GM06990 (cell line): ENCODE measurements around the gene AFF3.

Source experiments
- DNase-seq: peaks from one replicate; pipeline ENCODE4 v3.0.0-alpha.2; 2011; ENCODE audit not compliant: insufficient read length; ENCODE audit errors: extremely low read depth
- H3K27me3 ChIP-seq: replicated peaks from 2 replicates; pipeline ENCODE4 v1.6.0; 2011; ENCODE audit warnings: low read length; ENCODE audit not compliant: control insufficient read depth, insufficient read depth
- H3K36me3 ChIP-seq: 2 replicates; pipeline ENCODE4 v1.5.1; 2011; ENCODE audit warnings: low read length; ENCODE audit not compliant: control insufficient read depth, insufficient read depth
- H3K4me3 ChIP-seq: replicated peaks from 2 replicates; pipeline ENCODE4 v1.5.1; 2011; ENCODE audit warnings: low read depth, mild to moderate bottlenecking, control low read depth, low read length
- TF ChIP-seq, protein P1 (sequence below): IDR thresholded peaks from 2 replicates; pipeline ENCODE4 v1.5.1; 2011; ENCODE audit warnings: low read length, control low read depth, mild to moderate bottlenecking, inconsistent platforms; ENCODE audit not compliant: insufficient read depth, poor library complexity, severe bottlenecking

Gene AFF3

DNA sequence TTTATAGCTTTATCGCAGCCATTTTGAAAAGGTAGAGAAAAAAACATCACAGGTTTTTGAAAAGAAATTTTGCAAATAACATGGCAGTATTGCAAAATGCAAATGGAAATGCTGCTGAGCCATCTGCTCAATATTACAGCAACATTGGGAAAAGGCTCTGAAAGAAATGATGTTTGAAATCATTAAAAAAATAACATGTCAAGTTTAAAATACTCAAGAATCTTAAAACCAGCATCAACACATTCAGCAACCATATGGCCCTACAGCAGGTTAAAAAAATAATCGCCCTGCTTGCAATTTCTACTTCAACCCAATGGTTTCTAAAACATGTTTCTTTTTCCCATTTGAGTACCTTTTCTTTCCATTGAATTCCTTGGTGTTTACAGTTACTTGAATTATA lies 289.4 kb downstream of the AFF3 start:
- no peaks in the 10 kb centered on the region for H3K27me3 ChIP-seq
- H3K36me3 ChIP-seq: no peaks in the 10 kb centered on the region
- no peak overlapping the region for H3K4me3 ChIP-seq
- TF ChIP-seq, protein P1, sequence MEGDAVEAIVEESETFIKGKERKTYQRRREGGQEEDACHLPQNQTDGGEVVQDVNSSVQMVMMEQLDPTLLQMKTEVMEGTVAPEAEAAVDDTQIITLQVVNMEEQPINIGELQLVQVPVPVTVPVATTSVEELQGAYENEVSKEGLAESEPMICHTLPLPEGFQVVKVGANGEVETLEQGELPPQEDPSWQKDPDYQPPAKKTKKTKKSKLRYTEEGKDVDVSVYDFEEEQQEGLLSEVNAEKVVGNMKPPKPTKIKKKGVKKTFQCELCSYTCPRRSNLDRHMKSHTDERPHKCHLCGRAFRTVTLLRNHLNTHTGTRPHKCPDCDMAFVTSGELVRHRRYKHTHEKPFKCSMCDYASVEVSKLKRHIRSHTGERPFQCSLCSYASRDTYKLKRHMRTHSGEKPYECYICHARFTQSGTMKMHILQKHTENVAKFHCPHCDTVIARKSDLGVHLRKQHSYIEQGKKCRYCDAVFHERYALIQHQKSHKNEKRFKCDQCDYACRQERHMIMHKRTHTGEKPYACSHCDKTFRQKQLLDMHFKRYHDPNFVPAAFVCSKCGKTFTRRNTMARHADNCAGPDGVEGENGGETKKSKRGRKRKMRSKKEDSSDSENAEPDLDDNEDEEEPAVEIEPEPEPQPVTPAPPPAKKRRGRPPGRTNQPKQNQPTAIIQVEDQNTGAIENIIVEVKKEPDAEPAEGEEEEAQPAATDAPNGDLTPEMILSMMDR: no peak
- DNase-seq: no peak

DNA sequence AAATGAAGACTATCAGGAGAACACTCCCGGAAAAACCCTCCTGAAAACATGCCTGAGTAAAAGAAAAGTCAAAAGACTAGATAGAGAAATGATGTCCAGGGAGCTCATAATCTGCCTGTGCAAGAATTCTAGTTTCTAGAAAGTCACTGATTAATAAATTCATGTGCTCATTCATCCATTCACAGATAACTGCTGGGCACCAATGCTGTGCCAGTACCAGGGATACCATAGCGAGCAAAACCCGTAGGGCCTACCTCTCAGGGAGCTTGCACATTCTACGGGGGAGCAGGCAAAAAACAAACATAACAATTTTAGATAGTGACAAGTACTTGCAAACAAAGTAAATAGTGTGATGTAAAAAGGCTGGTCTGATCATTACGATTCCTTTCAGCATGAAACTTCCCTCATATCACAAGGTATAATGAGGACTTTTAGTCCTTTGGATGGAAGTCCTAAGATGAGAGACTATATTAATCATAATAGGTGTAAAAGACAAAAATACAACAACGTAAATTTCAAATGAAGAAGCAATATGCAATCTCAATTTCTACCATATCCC lies 289.9 kb downstream of the AFF3 start:
- no peak for DNase-seq
- TF ChIP-seq, protein P1: no peak
- H3K36me3 ChIP-seq: no peaks in the 10 kb centered on the region
- H3K27me3 ChIP-seq: no peaks in the 10 kb centered on the region
- H3K4me3 ChIP-seq: no peak overlapping the region

DNA sequence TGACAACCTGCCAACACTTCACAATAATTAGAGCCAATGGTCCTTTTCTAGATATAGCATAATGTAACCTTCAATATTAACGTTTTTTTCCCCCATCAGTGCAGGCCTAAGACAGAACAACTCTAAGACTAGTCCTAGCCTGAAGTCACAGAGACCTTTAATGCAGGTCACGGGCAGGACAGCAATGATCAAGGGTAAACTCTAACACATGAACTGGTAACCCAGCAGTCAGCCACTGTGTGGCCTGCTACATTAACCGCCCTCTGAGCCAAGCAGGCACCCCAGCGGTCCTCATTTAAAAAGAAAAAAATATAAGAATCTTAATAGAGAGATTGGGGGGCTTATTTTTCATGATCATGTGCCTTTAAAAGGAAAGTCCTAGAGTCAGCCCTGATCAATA lies 290.6 kb downstream of the AFF3 start:
- no peaks in the 10 kb centered on the region for H3K36me3 ChIP-seq
- no peak overlapping the region for H3K4me3 ChIP-seq
- no peak for DNase-seq
- TF ChIP-seq, protein P1: no peak
- no peaks in the 10 kb centered on the region for H3K27me3 ChIP-seq

DNA sequence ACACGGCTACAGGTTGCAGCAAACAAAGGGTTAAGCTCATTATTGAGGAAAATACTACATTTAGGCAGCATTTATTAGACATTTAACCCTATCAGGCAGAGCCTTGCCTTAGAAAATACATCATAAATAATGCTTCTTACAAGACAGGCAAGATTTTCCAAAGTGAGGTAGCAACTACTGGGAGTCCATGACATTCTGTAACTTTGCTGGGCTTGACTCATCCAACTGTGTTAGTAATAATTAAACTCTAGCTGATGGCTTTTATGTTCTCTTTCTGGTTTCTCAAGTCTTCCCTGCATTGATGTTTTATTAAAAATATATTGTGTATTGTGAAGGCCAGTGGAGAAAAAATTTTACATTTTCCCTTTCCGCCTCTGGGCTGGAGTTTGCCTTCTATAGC lies 291.3 kb downstream of the AFF3 start:
- TF ChIP-seq, protein P1: no peak
- no peaks in the 10 kb centered on the region for H3K27me3 ChIP-seq
- H3K36me3 ChIP-seq: no peaks in the 10 kb centered on the region
- DNase-seq: no peak
- no peak overlapping the region for H3K4me3 ChIP-seq

DNA sequence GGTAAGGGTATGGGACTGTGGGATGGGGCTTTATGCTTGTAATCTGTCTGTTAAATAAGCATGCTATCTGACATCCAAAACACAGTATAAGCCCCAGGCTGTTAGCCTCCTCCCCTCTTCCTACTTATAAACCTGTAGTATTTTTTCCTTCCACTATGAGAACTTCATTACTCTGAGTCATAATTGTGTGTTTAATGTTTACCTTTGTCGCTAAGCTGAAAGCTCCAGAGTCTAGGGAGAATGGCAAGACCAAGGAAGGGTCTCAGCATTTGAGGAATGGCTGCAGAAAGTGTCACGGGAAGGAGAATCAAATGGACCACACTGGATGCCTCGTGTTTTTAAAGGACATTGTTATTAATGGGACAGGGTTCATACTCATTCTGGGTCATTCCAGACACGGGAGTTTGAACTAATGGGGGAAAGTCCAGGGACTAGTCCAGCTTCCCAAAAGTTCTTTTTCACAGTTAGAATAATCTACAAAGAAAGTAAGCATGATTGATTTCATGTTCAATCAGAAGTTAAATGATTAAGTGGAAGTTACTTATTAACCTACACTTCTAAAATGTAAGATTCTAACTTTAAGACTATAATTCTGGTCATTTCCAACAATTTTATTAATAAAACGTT lies 292.2 kb downstream of the AFF3 start:
- TF ChIP-seq, protein P1: no peak
- H3K4me3 ChIP-seq: no peak overlapping the region
- no peak for DNase-seq

More for the DNA sequence above, 292.2 kb downstream of the AFF3 start:
- Histone ChIP-seq H3K27me3 (no peaks in the 10 kb centered on the region), H3K36me3 (no peaks in the 10 kb centered on the region)
